ENCODE measurements around the gene BLOC1S5. TPM values are rescaled to one million over a fixed set of nuclear protein-coding genes. Genes with fewer than 3 reads are reported as not detected.
"Not testable (repeated sequence)": the region's sequence is repeated elsewhere in the genome, so short reads cannot be mapped to it uniquely, and the experiment has no call there.

Gene BLOC1S5
- total RNA-seq, 1 experiment from 2014 or later, result 11.8 TPM

GRCh38 chr6:8041913-8042583 is 22.1 kb downstream of the BLOC1S5 start:
- Histone ChIP-seq H3K36me3 (ENCODE audit: control insufficient read depth, insufficient read depth, low read length) (no peaks in the 10 kb centered on the region), H3K27me3 (ENCODE audit: control insufficient read depth, insufficient read depth, low read length) (no peaks in the 10 kb centered on the region), H3K4me3 (ENCODE audit: low read depth in 2 of 2, low read length in 2 of 2) (no peak overlapping the region), H3K27ac (ENCODE audit: low read length) (no peak overlapping the region), H3K4me1 (ENCODE audit: control insufficient read depth, insufficient read depth, low read length) (no peaks in the 10 kb centered on the region), H3K9me3 (ENCODE audit: control insufficient read depth, insufficient read depth, low read depth, low read length) (no peaks in the 10 kb centered on the region)
- intact Hi-C loops (cut with micrococcal nuclease; ENCODE audit: unreplicated experiment), result no loop called here
- ChIA-PET POLR2A (no interaction called here), CTCF (no interaction called here)
- in situ Hi-C loops (cut with HindIII; ENCODE audit: low pct_unique_long_range_greater_than_20kb, low sequenced_read_pairs), result no loop called here
- ATAC-seq (no peak), DNase-seq (ENCODE audit: low read depth, low spot score) (no peak)
- no TSS peak for BruUV-seq (replicated peaks)
- TF ChIP-seq SIN3A (IDR thresholded peaks at IDR 0.05; ENCODE audit: borderline replicate concordance, insufficient read depth, low read depth, low read length) (no peak), CTCF (IDR thresholded peaks at IDR 0.05) (no peak), POLR2AphosphoS5 (IDR thresholded peaks at IDR 0.05; ENCODE audit: low read depth, low read length) (no peak), TCF7L2 (IDR thresholded peaks at IDR 0.05; ENCODE audit: low read depth, low read length) (no peak)
- TF ChIP-seq, protein P1, sequence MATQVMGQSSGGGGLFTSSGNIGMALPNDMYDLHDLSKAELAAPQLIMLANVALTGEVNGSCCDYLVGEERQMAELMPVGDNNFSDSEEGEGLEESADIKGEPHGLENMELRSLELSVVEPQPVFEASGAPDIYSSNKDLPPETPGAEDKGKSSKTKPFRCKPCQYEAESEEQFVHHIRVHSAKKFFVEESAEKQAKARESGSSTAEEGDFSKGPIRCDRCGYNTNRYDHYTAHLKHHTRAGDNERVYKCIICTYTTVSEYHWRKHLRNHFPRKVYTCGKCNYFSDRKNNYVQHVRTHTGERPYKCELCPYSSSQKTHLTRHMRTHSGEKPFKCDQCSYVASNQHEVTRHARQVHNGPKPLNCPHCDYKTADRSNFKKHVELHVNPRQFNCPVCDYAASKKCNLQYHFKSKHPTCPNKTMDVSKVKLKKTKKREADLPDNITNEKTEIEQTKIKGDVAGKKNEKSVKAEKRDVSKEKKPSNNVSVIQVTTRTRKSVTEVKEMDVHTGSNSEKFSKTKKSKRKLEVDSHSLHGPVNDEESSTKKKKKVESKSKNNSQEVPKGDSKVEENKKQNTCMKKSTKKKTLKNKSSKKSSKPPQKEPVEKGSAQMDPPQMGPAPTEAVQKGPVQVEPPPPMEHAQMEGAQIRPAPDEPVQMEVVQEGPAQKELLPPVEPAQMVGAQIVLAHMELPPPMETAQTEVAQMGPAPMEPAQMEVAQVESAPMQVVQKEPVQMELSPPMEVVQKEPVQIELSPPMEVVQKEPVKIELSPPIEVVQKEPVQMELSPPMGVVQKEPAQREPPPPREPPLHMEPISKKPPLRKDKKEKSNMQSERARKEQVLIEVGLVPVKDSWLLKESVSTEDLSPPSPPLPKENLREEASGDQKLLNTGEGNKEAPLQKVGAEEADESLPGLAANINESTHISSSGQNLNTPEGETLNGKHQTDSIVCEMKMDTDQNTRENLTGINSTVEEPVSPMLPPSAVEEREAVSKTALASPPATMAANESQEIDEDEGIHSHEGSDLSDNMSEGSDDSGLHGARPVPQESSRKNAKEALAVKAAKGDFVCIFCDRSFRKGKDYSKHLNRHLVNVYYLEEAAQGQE (IDR thresholded peaks at IDR 0.05; ENCODE audit: insufficient read depth in 1 of 2, low read depth in 2 of 2, low read length in 1 of 2), result no peak

DNA sequence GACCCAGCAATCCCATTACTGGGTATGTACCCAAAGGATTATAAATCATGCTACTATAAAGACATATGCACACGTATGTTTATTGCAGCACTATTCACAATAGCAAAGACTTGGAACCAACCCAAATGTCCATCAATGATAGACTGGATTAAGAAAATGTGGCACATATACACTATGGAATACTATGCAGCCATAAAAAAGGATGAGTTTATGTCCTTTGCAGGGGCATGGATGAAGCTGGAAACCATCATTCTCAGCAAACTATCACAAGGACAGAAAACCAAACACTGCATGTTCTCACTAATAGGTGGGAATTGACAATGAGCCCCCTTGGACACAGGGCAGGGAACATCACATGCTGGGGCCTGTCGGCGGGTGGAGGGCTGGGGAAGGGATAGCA is 30.1 kb downstream of the BLOC1S5 start:
- H3K9me3 ChIP-seq (ENCODE audit: control insufficient read depth, insufficient read depth, low read depth, low read length); intact Hi-C loops (cut with micrococcal nuclease; ENCODE audit: unreplicated experiment); H3K27me3 ChIP-seq (ENCODE audit: control insufficient read depth, insufficient read depth, low read length); CTCF ChIA-PET; H3K4me1 ChIP-seq (ENCODE audit: control insufficient read depth, insufficient read depth, low read length); H3K27ac ChIP-seq (ENCODE audit: low read length); BruUV-seq (replicated peaks); H3K36me3 ChIP-seq (ENCODE audit: control insufficient read depth, insufficient read depth, low read length); POLR2A ChIA-PET; H3K4me3 ChIP-seq (ENCODE audit: low read depth in 2 of 2, low read length in 2 of 2); DNase-seq (ENCODE audit: low read depth, low spot score); in situ Hi-C loops (cut with HindIII; ENCODE audit: low pct_unique_long_range_greater_than_20kb, low sequenced_read_pairs); ATAC-seq: not testable (repeated sequence)

DNA sequence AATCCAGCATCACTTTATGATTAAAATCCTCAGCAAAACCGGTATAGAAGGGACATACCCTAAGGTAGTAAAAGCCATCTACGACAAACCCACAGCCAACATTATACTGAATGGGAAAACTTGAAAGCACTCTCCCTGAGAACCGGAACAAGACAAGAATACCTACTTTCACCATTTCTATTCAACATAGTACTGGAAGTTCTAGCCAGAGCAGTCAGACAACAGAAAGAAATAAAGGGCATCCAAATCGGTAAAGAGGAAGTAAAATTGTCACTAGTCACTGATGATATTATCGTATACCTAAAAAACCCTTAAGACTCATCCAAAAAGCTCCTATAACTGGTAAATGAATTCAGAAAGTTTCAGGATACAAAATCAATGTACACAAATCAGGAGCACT is 33.3 kb downstream of the BLOC1S5 start:
- Histone ChIP-seq H3K36me3 (ENCODE audit: control insufficient read depth, insufficient read depth, low read length) (no peaks in the 10 kb centered on the region), H3K9me3 (ENCODE audit: control insufficient read depth, insufficient read depth, low read depth, low read length) (no peaks in the 10 kb centered on the region), H3K4me1 (ENCODE audit: control insufficient read depth, insufficient read depth, low read length) (no peaks in the 10 kb centered on the region), H3K27me3 (ENCODE audit: control insufficient read depth, insufficient read depth, low read length) (no peaks in the 10 kb centered on the region), H3K27ac (ENCODE audit: low read length) (no peak overlapping the region), H3K4me3 (ENCODE audit: low read depth in 2 of 2, low read length in 2 of 2) (no peak overlapping the region)
- no TSS peak for BruUV-seq (replicated peaks)
- in situ Hi-C loops (cut with HindIII; ENCODE audit: low pct_unique_long_range_greater_than_20kb, low sequenced_read_pairs) (no loop called here), intact Hi-C loops (cut with micrococcal nuclease; ENCODE audit: unreplicated experiment) (no loop called here)
- TF ChIP-seq TCF7L2 (IDR thresholded peaks at IDR 0.05; ENCODE audit: low read depth, low read length) (no peak), POLR2AphosphoS5 (IDR thresholded peaks at IDR 0.05; ENCODE audit: low read depth, low read length) (no peak), CTCF (IDR thresholded peaks at IDR 0.05) (no peak), SIN3A (IDR thresholded peaks at IDR 0.05; ENCODE audit: borderline replicate concordance, insufficient read depth, low read depth, low read length) (no peak)
- TF ChIP-seq, protein P1 (IDR thresholded peaks at IDR 0.05; ENCODE audit: insufficient read depth in 1 of 2, low read depth in 2 of 2, low read length in 1 of 2), result no peak
- ChIA-PET POLR2A (no interaction called here), CTCF (no interaction called here)
- DNase-seq (ENCODE audit: low read depth, low spot score) (no peak), ATAC-seq (no peak)
